ENCODE data around the gene MAP3K2.

DNA sequence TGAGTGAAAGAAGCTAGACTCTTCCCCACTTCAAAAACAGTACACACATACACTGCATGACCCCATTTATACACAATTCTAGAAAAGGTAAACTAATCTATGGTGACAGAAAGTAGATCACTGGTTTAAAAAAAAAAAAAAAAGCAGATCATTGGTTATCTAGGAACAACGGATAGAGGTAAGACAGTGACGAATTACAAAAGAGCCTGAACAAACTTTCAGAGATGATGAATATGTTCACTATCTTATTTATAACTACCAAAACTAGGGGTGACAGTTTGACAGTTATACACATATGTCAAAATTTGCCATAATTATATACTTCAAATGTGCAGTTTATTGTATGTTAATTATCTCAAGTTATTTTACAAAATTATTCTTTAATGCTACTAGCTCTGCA lies 27.5 kb downstream of the MAP3K2 start:
- TF ChIP-seq, protein P1, sequence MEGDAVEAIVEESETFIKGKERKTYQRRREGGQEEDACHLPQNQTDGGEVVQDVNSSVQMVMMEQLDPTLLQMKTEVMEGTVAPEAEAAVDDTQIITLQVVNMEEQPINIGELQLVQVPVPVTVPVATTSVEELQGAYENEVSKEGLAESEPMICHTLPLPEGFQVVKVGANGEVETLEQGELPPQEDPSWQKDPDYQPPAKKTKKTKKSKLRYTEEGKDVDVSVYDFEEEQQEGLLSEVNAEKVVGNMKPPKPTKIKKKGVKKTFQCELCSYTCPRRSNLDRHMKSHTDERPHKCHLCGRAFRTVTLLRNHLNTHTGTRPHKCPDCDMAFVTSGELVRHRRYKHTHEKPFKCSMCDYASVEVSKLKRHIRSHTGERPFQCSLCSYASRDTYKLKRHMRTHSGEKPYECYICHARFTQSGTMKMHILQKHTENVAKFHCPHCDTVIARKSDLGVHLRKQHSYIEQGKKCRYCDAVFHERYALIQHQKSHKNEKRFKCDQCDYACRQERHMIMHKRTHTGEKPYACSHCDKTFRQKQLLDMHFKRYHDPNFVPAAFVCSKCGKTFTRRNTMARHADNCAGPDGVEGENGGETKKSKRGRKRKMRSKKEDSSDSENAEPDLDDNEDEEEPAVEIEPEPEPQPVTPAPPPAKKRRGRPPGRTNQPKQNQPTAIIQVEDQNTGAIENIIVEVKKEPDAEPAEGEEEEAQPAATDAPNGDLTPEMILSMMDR (conservative IDR thresholded peaks at IDR 0.05; ENCODE audit: low read depth in 2 of 2): no peak
- no peak for TF ChIP-seq EZH2phosphoT487 (IDR thresholded peaks at IDR 0.05; ENCODE audit: unreplicated experiment)
